ENCODE measurements around the gene FAM135A. TPM values are rescaled to one million over a fixed set of nuclear protein-coding genes. Genes with fewer than 3 reads are reported as not detected.

The FAM135A gene
- total and polyA plus RNA-seq, 2 of the 13 experiments (the other 11 are each of a cell fraction or from before 2014, with no cell fraction given) = 26.9 to 31.5 TPM

GRCh38 chr6:70566751-70567382, 153.6 kb downstream of the FAM135A start, which contains the start of gene SDHAF4 (continued):
- no peak for TF ChIP-seq ZNF432 (CRISPR knock-in tag; IDR thresholded peaks at IDR 0.05; ENCODE audit: borderline replicate concordance)
- TF ChIP-seq FOXA3 (CRISPR knock-in tag; IDR thresholded peaks at IDR 0.05) = no peak; the same call in 1 of the 2 replicates
- no peak for TF ChIP-seq ZBTB14 (CRISPR knock-in tag; IDR thresholded peaks at IDR 0.05)
- TF ChIP-seq XBP1 (CRISPR knock-in tag; IDR thresholded peaks at IDR 0.05) = 0 out of 2 replicates have a peak, but pooled peaks have one; percentile 23
- peak; percentile 93; the same call in 1 of the 2 replicates for TF ChIP-seq ZNF350 (CRISPR knock-in tag; IDR thresholded peaks at IDR 0.05; ENCODE audit: borderline replicate concordance, low read depth)
- peak; percentile 27; the same call in 1 of the 2 replicates for TF ChIP-seq ETV5 (CRISPR knock-in tag; IDR thresholded peaks at IDR 0.05; ENCODE audit: borderline replicate concordance)
- no peak for TF ChIP-seq SMARCE1 (IDR thresholded peaks at IDR 0.05; ENCODE audit: borderline replicate concordance)
- TF ChIP-seq AHR (CRISPR knock-in tag; IDR thresholded peaks at IDR 0.05) = peak; percentile 80; the same call in 1 of the 2 replicates
- TF ChIP-seq CBFB (CRISPR knock-in tag; IDR thresholded peaks at IDR 0.05) = peak; percentile 86; the same call in 1 of the 2 replicates
- TF ChIP-seq MYPOP (CRISPR knock-in tag; IDR thresholded peaks at IDR 0.05) = peak; percentile 80
- peak; percentile 81 for TF ChIP-seq SAFB2 (CRISPR knock-in tag; IDR thresholded peaks at IDR 0.05; ENCODE audit: borderline replicate concordance, low read depth)
- TF ChIP-seq KMT2B (CRISPR knock-in tag; IDR thresholded peaks at IDR 0.05) = peak; percentile 74; the same call in 1 of the 2 replicates
- no peak for TF ChIP-seq ZFP62 (CRISPR knock-in tag; IDR thresholded peaks at IDR 0.05)
- TF ChIP-seq ZNF362 (CRISPR knock-in tag; IDR thresholded peaks at IDR 0.05; ENCODE audit: borderline replicate concordance) = no peak
- TF ChIP-seq ONECUT2 (CRISPR knock-in tag; IDR thresholded peaks at IDR 0.05) = no peak
- TF ChIP-seq ZNF878 (CRISPR knock-in tag; IDR thresholded peaks at IDR 0.05) = no peak
- no peak for TF ChIP-seq DZIP1 (CRISPR knock-in tag; IDR thresholded peaks at IDR 0.05)
- TF ChIP-seq CHD2 (IDR thresholded peaks at IDR 0.05; ENCODE audit: low read depth, low read length) = no peak
- TF ChIP-seq ZNF282 (IDR thresholded peaks at IDR 0.05; ENCODE audit: partially characterized antibody) = no peak
- peak; percentile 88; the same call in 1 of the 2 replicates for TF ChIP-seq KDM3A (CRISPR knock-in tag; IDR thresholded peaks at IDR 0.05; ENCODE audit: low read depth)
- no peak for TF ChIP-seq ETS1 (CRISPR knock-in tag; IDR thresholded peaks at IDR 0.05)
- no peak for TF ChIP-seq ZNF780A (CRISPR knock-in tag; IDR thresholded peaks at IDR 0.05)
- TF ChIP-seq ZNF441 (CRISPR knock-in tag; IDR thresholded peaks at IDR 0.05; ENCODE audit: borderline replicate concordance) = no peak
- TF ChIP-seq ZNF10 (CRISPR knock-in tag; IDR thresholded peaks at IDR 0.05; ENCODE audit: borderline replicate concordance, low read depth) = no peak
